GM10847 (cell line): Measurements from ENCODE around the gene SPATA25.
A peak's percentile ranks its signal among the peaks of the same experiment; 100 is the strongest.

Experiments
- POLR2A ChIP-seq: IDR thresholded peaks from 2 replicates; pipeline ENCODE4 v1.6.1; 2011; ENCODE audit not compliant: insufficient read length; ENCODE audit errors: extremely low read depth

The SPATA25 gene

DNA sequence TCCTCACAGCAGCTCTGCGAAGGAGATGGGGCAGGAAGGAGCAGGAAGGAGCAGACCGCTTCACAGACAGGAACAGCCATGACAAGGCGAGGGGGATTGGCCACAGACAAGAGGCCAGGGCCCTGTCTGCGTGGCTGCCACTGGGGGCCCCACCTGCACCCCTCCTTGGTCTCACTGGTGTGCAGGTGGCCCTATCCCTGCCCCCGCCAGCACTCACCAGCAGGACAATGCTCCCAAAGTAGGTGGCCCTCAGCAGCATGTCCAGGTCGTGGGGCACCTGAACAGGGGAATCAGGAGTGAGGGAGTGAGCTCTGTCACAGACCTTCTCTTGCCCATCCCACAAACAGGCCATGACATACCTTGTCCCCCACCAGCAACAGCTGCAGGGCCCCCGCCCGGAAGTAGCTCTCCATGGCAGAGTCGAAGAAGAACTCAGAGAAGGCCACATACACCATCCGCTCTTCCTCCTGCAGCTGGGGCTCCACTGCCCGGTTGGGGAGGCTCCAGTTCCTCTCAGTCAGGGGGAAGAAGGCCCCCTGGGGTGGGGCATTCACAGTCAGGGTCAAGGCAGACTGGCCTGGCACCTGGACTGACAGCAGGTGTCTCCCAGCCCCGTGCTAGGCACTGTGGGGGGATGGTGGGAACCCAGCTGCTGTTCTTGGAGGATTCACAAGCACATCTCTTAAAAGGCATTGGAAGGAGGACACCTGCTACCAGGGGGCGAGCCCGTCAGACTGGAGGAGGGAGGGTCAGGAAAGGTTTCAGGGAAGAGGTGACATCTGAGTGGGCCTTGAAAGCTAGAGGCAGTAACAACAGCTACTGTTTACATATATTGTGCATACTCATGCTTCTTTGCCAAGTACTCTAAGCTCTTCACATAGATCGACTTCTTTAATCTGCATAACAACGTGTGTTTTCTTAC is 17.4 kb upstream of the SPATA25 start:
- no peak for TF ChIP-seq POLR2A

- TF ChIP-seq POLR2A: no peak
Measured at GRCh38 chr20:45902199-45902701, 14.8 kb upstream of the SPATA25 start.

- TF ChIP-seq POLR2A: no peak
Measured at GRCh38 chr20:45899046-45899835, 11.8 kb upstream of the SPATA25 start.

DNA sequence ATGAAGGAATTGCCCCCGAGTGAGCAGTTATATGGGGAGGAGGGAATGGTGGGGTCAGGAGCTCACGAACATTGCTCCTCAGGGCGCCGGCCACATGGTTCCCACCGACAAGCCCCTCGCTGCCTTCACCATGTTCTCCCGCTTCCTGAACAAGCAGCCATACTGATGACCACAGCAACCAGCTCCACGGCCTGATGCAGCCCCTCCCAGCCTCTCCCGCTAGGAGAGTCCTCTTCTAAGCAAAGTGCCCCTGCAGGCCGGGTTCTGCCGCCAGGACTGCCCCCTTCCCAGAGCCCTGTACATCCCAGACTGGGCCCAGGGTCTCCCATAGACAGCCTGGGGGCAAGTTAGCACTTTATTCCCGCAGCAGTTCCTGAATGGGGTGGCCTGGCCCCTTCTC is 10.9 kb upstream of the SPATA25 start:
- no peak for TF ChIP-seq POLR2A

DNA sequence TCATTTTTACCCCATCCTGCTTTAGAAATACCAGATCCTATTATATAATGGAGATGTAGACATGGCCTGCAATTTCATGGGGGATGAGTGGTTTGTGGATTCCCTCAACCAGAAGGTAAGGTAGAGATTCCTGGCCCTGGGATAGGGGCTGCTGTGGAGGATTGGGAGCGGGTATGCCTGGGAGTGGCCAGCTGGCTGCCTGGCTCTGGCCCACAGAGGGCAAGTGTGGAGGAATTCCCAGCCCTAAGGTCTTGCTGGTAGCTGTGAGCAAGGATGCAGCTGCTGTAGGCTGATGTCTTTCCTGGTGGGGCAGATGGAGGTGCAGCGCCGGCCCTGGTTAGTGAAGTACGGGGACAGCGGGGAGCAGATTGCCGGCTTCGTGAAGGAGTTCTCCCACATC is 10.3 kb upstream of the SPATA25 start:
- no peak for TF ChIP-seq POLR2A

DNA sequence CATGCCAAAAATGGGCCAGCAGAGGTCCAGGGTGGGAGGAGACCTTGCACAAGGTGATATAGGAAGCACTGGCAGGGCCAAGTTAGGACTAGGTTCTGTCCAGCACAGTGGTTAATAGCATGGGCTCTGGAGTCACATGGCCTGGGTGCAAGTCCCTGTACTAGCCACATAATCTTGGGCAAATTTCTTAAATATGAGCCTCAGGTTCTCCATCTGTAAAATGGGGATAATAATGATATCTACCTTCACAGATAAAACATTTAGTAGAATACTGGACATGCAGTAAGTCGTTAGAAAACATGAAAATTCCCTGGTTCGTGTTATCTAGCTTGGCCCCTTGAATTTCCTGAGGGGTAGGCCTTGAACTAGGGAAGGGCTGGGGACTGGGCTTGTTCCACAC is 9.9 kb upstream of the SPATA25 start:
- TF ChIP-seq POLR2A: no peak

GRCh38 chr20:45896641-45897161 is 9.3 kb upstream of the SPATA25 start:
- no peak for TF ChIP-seq POLR2A

GRCh38 chr20:45894797-45895196 is 7.4 kb upstream of the SPATA25 start:
- no peak for TF ChIP-seq POLR2A

DNA sequence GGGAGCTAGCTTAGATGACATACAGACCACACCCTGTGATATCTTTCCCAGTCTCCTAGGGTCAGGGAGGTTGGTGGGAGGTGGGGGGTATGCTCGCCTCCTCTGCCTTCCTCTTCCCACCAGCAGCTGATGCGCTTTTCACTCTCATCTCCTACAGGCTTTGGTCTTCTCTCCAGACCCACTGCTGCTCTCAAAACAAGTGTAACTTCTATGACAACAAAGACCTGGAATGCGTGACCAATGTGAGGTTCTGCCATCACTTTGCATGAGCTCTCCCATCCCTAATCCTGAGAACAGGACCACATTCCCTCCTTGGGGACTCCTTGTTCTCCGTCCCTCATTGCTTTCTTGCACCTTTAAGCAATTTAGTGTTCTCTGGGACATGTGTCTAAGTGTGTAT is 6.4 kb upstream of the SPATA25 start:
- no peak for TF ChIP-seq POLR2A

DNA sequence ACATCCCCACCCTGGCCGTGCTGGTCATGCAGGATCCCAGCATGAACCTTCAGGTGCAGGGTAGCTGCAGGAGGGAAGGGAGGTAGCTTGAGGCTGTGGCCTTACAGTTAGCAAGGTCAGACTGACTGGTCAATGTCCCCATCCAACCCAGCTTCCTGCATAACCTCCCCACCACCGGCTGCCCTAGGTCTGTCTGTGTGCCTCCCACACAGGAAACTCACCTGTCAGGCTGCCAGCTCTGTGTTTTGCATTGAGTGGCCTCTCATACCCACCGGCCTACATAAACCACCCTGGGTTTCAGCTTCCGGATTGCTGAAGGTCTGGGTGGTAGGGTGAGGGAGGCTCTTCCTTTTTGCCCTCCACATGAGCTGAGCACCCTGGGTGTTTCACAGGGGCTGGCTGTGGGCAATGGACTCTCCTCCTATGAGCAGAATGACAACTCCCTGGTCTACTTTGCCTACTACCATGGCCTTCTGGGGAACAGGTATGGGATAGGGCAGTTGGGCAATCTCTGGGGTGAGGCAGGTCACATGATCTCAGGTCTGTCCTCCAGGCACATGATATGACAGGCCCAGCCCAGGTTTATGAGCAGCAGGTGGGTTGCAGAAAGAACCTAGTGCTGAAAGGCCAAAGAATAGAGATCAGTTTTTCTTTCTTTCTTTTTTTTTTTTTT is 5.5 kb upstream of the SPATA25 start:
- TF ChIP-seq POLR2A: no peak

DNA sequence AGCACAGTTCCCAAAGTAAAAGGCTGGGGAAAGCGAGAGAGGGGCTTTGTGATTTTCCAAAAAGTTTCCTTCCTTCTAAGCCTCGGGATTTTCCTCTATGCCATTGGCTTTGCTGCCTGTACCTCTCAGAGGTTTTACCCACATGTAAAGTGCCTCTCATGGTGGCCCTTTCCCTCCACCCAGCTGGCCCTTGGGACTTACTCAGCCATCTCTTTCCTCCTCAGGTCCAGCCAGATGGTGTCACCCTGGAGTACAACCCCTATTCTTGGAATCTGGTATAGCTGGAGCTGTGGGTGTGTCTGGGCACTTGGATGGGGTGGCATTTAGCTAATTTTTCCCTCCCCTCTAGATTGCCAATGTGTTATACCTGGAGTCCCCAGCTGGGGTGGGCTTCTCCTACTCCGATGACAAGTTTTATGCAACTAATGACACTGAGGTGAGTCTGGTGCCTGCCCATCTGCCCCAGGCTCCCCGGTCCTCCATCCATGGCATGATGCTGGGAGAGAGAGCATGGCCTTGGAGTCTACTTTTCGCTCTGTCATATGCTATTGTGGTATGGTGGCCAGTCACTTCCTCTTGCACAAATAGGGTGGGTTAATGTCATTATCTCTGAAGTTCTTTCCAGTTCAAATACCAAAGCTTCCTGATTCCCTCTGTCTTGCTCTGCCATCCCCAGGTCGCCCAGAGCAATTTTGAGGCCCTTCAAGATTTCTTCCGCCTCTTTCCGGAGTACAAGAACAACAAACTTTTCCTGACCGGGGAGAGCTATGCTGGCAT is 4.8 kb upstream of the SPATA25 start:
- TF ChIP-seq POLR2A: no peak

DNA sequence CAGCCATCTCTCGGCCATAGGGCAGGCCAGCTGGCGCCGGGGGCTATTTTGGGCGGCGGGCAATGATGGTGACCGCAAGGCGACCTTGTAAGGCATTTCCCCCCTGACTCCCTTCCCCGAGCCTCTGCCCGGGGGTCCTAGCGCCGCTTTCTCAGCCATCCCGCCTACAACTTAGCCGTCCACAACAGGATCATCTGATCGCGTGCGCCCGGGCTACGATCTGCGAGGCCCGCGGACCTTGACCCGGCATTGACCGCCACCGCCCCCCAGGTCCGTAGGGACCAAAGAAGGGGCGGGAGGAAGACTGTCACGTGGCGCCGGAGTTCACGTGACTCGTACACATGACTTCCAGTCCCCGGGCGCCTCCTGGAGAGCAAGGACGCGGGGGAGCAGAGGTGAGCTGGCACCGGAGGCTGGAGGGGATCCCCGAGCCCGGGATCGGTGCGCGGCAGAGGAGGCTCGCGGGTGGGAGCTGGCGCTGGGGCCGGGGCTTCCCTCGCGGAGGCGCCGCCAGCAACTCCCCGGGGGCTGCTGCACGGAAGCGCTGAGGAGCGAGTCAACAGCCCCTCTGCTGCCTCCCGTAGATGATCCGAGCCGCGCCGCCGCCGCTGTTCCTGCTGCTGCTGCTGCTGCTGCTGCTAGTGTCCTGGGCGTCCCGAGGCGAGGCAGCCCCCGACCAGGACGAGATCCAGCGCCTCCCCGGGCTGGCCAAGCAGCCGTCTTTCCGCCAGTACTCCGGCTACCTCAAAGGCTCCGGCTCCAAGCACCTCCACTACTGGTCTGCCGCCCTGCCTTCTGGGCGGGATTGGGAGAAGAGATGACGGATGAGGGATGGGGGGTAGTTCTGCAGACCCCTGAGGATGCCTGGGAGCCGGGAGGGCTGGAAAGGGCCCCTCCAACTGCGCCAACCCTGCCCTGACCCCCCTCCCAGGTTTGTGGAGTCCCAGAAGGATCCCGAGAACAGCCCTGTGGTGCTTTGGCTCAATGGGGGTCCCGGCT is 3.9 kb upstream of the SPATA25 start, which contains the start of the genes CTSA and NEURL2:
TSS of gene CTSA (plus strand) at position 351 of the 999 bp plus-strand sequence. CDS start at position 585, 234 bp downstream.
TSS of gene NEURL2 (minus strand) at position 224 of the 999 bp plus-strand sequence. CDS start at position 7, 217 bp downstream.
- peak; percentile 79 for TF ChIP-seq POLR2A

DNA sequence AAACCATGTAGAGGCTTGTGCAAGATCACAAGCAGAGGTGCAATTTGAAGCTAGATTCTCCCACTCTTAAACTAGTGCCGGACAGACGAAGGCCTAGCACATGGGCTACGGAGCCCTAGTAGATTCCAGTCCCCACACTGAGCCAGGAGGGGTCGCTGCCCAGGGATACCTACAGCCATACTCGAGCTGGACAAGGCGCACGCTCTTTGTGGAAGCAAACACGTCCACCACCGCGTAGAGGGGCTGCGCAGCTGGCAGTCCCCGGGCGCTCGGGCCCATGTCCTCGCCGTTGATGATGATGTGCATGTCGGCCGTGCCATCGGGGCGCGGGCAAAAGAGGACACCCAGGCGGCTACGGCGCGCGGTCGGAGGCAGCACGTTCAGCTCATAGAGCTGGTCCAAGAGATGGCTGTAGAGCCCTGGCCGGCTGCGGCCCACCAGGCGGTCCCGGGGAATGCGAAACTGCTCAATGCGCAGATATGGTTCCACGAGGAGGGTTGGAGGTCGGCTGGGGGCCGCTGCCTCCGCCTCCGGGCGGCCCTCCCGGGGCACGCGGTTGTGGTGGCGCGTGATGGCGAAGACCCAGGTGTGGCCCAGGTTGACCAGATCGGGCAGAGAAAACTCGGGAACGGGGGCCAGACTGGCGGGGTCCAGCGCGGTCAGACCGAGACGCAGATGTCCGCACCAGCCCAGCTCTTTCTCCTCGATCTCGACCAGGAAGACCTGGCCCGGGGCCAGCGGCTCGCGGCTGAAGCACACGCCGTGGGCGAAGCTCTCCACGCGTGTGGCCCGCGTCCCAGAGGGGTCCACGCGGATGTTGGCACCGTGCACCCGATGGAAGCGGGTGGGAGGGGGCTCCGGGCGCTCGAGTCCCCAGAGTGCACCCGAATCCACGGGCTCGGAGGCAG is 2.9 kb upstream of the SPATA25 start:
- TF ChIP-seq POLR2A: no peak
